SHP77 treated with DMSO at 0.1 percent for 48 hours (cell line): ENCODE measurements around the gene NHS.

Source experiments
- DNase-seq: peaks from one replicate; lab custom pipeline; 2025; lab: John Stamatoyannopoulos, UW

Gene NHS

DNA sequence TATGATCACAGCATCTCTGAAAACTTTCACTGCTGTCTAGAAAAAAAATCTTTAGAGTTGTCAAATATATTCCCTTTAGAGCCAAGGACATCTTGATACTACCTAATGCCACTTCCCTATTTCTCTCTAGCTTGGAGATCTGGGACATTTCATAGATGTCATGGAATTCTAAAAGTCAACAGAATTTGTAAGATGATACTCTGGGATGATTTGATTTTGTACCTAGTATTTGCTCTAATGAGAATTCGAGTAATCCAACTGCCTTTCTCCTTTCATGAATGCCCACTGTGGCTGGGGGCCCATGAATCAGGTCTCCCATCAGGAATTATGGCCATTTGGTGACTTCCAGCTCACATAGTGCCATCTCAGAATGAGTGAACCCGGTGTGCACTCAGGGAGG, 73.2 kb downstream of the NHS start:
- DNase-seq: no peak

DNA sequence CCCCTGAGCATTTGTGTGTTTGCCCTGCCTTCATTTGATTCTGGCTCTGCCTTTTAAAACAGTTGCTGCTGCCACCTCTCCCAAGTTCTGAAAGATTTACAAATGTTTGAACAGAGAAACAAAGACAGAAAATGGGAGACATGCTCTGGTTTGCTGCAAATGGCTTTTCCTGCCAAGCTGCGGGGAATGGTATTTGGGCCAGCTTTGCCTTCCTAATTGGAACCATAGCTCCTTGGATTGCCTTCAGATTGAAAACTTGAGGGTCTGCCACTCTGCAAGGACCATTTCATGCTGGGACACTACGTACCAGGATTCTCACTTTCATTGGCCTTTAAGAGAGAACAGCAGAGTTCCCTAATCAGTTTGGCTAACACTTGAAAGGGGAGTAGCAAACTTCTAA, 74.9 kb downstream of the NHS start:
- no peak for DNase-seq

DNA sequence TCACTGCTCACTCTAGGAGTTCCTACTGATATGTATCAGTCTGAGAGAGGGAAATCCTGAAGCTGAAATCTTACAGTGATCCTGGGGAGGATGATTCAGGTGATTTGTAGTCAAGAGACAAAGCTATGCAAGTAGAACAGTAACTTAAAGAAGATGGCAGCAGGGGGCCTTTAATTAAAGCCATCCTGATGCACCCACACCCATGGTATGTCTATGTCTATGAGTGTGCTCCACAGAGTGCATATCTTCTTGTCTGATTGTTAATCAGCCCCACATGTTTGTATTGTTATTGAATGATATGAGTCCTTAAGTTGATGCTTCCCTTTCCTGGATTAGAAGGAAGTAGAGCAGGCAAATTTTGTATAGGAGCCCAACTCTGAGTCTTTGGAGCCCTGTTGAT, 78.8 kb downstream of the NHS start:
- DNase-seq: no peak

DNA sequence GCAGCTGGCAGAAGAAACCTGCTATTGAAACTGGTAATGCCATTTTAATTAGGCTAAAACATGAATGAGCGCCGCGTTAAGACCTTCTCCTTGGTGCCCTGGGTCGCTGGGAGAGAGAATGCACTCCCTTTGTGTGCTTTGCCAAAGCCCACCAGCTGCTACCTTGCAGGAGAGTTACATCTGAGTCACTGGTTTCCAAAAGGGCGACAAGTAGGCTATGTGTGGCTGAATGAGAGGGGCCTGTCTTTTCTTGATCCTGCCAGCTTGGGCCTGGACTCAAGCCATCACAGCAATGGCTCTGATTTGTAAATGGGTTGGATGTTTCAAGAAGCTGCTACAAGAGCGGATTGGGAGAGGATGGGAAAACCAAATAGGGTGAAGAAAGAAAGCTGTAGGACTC, 81.5 kb downstream of the NHS start:
- DNase-seq: no peak

DNA sequence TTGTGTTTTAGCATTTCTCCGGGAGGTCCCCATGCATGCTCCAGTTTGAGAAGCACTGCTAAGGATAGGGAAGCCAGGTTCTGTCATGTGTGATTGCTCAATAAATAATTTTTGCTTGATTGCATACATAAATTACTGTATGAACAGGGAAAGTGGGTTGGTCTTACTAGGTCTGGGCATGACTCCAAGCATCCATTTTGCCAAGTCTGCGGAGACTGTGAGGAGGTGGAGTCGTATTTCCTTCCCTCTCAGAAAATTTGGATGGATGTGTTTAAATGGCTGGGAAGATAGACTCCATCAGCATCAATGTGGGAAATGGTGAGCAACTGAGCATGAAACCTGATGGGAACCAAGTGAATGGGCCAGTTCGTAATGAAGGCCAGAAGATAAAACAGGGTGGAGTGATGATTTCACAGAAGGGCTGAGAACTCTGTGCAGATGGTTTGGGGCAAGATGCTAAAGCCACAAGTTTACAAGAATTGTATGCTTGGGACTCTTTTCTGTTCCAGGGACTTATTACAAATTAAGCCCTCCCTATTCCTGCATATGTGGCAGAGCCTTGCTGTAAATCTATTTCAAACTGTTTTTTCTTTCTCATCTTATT, 84.1 kb downstream of the NHS start:
- no peak for DNase-seq

DNA sequence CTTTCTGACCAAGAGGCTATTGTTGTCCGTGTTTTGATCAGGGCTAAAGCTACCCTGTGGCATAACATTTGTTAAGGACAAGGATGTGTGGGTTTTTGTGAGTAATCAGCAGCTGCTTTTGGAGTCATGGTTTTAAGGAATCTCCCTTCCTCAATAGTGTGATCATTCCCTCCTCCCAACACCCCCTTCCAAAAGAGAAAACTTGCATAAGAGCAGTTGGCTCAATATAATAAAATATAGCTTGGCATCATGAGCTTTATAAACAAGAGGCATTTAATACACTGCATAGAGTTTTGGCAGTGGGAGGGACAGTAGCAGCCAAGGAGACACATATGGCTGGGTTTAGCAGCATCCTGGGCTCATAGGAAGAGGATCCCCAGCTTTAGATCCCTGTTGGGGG, 84.7 kb downstream of the NHS start:
- DNase-seq: no peak

DNA sequence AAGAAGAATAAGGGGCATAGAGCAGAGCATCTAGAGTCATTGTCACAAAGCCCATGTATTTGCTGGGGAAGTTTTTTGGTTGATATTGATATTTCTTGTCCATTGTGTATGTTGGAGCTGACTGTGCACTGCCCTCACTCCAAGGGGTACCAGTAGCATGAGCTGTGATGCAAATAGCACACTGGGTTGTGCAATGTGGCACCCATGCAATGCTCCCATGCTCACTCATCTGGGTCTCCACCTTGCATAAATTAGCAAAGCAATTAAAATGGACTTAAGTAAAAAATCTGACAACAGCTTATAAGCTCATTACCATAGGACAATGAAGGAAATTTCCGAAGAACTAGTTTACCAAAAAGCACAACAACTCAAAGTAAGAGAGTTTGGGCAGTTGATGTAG, 87.9 kb downstream of the NHS start:
- DNase-seq: no peak

DNA sequence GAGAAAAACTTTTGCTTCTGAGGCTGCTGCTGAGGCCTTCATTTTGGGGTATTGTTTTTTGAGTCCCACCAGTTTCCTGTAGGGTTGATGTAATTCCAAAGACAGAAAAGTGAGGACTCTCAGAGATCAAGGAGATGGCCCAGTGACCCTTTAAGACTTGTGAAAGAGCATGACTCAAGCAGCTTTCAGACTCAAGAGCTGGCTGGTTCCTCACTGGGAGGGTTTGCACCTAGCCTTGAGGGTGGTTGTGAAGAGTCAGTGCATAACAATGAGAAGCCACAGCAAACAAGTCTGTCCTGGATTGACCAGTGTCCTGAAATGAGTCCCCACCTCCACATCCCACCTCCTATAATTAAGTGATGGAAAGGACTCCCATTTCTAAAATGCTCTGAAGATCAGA, 89.2 kb downstream of the NHS start:
- no peak for DNase-seq

DNA sequence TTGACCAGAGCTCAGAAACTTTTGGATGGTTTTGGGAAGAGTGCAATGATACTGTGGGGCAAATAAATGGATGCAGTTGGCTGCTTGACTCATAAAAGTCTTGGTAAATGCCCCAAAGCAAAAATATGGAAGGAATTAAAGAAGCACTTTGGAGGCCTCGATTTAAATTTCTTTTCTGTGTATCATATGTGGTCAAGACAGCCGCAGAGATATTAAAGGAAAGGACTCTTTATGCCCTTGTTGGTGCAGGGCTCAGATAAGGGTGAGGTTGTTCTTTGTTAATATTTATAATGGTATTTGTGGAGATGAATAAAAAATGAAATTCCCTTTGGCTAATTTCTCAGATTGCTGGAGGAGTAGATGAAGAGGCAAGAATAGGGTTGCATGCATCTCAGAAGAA, 90.2 kb downstream of the NHS start:
- no peak for DNase-seq

DNA sequence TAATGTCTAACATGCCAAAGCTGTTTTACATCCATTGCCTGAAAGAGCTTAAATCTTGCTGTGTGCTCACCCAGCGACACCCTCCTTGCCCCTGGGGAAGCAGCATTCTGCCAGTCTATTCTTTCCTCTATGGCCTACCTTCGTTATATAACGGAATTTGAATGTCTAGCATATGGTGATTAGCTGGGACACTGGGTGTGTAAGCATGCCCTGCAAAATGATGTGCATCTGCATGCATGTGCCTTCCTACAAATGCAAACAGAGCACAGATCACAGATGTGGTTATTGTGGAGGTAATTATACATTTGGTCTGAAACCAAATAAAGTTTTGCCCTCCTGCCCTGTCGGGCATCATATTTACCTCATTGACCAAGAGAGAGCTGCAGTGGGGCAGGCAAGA, 90.8 kb downstream of the NHS start:
- DNase-seq: no peak

DNA sequence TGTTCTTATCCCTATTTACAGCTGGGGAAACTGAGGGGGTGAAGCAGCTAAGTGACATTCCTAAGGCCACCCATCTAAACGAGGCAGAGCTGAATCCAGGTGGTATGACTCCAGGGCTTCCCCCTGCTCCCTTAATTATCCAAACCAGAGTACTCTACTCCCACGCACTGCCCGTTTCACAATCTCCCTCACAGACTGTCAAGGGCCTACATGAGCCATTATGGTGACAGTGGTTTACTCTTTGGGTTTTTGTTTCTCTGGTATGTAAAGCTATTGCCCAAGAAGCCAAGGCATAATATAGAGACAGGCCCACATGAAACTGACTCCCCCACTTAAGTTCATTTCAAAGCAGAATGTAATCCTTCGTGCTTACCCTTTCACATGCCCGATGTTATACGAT, 95.1 kb downstream of the NHS start:
- no peak for DNase-seq

DNA sequence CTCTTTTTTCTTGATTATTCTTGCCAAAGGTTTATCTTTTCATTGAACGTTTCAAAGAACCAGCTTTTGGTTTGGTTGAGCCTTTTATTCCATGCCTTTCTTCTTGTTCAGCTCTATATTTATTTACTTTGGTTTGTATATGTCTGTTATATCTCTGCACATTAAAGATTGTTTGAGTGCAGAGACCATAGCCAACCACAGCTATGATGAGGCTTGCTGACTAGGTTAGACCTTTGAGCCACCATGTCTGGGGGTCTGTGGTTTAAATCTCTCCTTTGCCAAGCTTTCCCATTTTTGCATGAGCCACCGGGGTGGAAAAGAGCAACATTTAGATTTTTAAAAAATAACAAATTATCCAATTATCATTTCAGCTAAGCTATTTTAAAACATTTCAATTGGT, 96.1 kb downstream of the NHS start:
- DNase-seq: no peak

DNA sequence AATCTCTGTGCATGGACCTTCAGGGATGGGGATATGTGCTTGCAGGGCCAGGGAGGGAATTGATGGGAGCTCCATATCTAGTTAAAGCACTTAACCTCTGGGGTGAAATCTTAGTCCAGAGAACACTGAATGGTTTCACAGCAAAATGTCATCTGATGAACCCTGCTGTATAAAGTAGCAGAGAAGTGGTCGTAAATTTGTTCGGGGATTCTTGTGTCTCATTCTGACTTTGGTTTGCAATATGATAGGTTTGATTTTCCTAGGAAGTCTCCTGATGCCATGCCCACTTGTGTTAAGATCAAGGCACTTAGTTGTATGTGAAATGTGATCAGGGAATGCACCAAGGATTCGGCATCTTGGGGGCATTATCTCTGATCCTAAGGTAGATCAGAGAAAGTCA, 96.9 kb downstream of the NHS start:
- DNase-seq: no peak

DNA sequence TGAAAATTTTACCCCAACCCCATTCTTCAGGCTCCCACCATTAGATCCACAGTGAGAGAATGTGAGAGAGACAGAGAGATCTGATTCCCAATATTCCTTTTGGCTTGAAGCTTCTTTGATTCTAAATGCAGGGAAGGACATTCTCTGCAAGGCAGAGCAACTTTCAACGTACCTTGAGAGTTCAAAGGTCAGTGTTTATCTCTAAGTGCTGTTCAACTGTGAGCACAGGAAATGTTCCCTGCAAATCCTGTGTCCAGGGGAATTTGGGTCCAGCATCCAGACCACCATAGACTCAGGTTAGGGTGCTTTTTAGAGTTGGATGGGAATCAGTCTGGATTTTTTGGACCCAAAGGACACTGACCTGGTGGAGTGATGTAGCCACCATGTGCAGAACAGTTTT, 97.4 kb downstream of the NHS start:
- DNase-seq: no peak

DNA sequence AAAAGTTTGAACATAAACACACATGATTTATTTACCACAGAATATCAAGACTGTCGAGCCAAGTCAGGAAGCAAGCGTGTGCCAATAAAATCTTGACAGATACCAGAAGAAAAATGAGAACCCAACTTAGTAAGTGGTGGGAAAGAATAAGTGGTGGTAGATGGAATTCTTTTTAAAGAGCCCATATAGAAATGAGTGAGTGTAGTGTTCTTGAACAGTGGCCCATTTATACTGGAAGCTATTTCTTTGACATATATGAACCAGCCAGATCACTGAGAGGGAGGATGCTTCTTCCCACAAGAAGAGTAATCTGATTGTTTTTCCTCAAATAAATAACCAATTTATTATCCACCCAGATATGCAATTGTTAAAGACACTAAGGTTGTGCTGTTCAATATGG, 98.0 kb downstream of the NHS start:
- no peak for DNase-seq

DNA sequence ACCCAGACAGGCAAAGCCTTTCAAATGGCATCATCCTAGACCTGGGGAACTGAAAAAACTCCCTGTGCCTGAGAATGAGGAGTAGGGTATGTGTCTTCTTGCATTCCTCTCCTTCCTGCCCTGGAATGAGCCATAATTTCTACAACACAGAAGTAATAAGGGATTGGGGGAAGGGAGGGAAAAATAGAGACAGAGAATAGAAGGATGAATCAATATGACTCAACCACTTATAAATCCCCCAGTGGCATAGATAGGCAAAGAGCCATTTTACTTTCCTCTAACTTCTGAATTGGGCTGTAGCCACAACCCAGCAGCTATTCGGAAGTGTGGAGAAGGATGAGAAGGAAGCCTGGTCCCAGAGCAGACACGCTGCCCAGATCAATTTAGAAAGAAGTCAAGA, 99.9 kb downstream of the NHS start:
- no peak for DNase-seq

DNA sequence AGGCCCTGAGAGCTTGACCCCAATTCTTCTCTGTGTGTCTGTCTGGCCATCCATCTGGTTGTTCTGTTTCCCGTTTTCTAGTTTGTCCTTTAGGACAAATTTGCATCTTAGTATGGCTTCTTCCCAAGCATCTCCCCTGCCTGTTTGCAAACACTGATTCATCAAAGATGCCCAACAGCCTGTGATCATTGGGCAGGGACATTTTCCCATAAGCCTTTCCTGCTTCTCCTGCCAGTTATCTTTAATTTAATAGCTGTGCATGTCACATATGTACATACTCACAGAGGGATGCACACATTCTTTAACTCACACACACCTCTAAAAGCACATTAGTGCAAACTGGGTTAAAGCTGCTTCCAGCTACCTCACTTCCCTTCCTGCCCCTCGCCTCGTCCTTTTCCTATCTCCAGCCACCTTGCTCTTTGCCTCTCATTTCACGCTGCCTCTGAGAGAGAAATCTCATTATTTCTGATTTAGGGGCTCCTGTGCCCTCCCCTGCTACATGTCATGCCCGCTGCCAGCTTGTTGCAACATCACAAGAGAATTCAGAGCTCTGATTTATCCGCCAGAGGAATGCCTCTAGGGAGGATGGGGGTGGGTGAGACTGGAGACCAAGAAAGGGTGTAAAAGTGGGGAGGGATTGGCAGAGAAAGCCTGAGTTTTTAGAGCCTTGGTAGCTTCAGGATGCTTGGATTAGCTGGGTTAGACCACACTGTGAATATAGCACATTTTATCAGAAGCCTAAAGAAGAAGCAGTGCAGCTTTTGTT, 100.6 kb downstream of the NHS start:
- DNase-seq: no peak

DNA sequence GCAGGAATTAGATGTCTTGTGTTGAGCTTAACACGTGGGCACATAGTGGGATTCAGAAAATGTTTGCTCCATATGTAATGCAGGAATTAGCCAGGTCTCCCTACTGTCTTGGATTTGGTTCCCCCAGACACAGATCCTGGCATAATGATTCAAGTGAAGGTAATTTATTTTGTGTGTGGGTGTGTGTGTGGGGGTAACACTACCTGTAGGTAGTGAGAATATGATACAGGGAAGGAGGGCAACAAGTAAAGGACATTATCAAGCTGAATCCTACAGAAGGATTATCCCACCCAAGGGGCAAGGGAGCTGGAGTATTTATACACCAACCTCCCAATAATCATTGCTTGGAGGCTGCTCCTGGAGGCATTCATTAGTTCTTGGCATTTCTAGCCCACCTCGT, 101.4 kb downstream of the NHS start:
- DNase-seq: no peak

DNA sequence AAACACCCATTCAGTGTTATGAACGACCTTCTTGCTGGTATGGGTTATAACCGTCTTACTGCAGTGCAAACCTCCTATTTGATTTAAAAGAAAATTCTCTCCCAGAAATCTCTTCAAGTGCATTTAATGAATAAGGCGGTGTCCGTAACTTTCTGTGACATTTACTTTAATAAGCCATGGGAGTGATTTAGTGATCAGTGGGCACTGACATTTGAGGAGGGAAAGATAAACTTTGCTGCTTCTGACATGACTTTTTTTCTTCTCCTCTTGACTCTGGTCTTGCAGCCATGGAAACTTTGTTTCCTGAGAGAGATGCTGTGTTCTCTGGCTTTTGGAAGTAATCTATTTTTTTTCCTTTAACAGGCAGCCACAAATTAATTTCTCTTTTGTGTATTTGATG, 106.1 kb downstream of the NHS start:
- DNase-seq: no peak

DNA sequence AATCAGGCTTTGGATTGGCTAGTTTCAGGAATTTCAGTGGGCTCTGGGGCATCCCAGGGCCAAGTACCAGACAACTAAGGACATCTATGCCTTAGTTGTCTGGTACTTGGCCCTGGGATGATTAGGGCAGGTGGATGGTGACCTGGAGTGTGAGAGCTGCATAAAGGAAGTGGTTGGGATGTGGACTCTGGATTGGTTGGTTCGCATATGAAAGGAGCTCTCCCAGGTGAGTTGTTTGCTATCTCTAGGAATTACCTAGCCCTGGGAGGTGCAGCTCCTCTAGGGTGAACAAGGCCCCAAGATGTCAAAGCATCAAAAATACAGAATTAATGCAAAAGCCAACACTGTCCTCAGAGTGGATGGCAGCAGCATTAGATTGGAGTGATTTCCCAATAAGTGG, 109.6 kb downstream of the NHS start:
- DNase-seq: no peak

DNA sequence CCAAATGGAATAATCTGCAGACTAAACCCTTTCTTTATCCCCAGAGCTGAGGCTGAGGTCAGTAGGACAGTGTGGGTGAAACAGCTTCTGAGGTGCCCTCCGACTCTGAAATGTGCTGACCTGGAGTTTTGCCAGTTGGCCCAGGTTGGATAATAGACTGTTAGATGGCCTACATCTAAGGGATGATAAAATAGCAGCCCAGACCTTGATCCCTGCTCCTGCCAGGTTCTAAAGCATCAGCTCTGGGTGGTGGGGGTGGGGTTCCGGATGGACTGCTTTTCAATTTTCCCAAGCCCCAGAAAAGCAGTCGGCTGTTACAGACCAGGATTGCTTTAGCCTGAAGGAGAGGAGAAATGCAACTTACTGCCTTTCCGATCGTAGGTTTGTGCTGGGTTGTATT, 110.4 kb downstream of the NHS start:
- no peak for DNase-seq

DNA sequence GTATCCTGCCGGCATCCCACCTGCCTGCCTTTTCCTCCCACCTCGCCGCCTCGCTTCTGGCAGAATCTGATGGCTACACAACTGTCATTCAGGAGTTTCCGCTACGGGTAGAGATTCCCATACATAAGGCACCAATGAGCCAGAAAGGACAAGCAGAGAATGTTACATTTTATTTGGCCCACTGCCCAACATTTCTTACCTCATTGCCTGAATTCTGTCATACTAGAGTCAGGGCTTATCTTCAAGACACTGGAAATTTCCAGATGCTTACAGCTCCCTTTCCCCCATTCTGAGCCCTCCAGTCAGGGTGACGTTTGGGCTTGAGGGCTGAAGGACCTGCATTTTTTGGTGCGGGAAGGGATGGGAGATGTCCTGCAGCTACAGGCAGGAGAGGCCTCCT, 113.0 kb downstream of the NHS start:
- DNase-seq: no peak

DNA sequence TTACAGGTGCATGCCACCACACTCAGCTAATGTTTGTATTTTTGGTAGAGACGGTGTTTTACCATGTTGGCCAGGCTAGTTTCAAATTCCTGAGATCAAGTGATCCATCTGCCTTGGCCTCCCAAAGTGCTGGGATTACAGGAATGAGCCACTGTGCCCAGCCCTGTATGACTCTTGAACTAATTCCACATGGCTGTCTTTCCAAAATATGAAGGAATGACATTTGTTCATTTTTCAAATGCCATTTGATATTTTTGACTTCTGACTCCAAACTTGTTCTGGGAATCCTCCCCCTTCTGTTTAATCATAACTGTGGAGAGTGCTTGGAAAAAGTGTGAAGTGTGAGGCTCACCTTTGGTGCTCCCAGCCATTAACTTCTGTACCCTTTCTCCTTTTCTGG, 119.2 kb downstream of the NHS start:
- DNase-seq: no peak

DNA sequence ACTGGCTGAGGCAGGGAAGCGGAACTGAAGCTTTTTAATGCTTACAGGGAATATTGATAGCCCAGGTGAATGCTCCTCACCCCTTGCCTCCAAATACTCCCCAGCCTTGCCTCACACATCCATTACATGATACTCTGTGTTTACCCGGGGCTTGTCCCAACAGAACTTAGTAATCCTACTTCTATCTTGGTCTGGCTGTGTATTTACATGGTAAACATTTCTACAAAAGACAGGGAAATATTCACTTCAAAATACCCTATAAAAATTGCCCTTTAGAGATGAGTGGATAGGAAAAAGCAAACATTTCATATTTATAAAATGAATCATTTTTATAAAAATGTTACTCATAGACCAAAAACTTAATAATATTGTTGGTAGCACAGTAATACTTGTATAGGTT, 120.1 kb downstream of the NHS start:
- no peak for DNase-seq
